ENCODE measurements around the gene GATA1. TPM values are rescaled to one million over a fixed set of nuclear protein-coding genes. Genes with fewer than 3 reads are reported as not detected.

GATA1 gene
- total RNA-seq, 4 donors from 2014 or later: not detected

DNA sequence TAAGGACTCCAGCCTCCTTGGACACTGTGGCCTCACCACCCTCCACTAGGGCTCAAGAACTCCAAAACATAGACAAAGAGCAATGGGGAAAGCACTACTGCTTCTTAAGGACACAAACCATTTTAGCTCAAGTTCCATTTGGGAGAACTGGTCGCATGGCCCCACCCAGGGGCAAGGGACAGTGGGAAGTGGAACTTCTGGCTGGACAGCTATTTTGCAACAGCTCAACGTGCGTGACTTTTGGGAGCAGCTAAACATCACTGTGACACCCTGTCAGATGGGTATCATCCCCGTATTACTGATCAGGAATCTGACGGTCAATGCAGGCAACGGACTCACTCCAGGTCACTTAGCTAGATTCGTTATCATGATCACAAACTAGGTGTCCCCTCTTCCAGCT is 33.9 kb upstream of the GATA1 start:
- WGBS, 2 donors (ENCODE audit: low coverage in 1 of 2): 79% methylated on average over 7 of the region's 7 CpGs; no CpG with 5 or more reads in 1 of the 2 donors
- intact Hi-C loops (cut with DNase I; ENCODE audit: low total_unique reads) (no loop called here), in situ Hi-C loops (cut with MboI; ENCODE audit: low pct_ligation_motif_present in 1 of 4, low pct_unique_long_range_greater_than_20kb in 1 of 4, low sequenced_read_pairs in 3 of 4) (no loop called here)
- TF ChIP-seq CTCF (IDR thresholded peaks at IDR 0.05) (no peak), POLR2AphosphoS5 (IDR thresholded peaks at IDR 0.05) (no peak), EP300 (IDR thresholded peaks at IDR 0.05; ENCODE audit: low read depth) (no peak)
- no peaks in the 10 kb centered on the region for H3K4me1 ChIP-seq
- H3K27ac ChIP-seq: no peak overlapping the region
- H3K27me3 ChIP-seq: no peaks in the 10 kb centered on the region
- H3K4me3 ChIP-seq: no peak overlapping the region
- no peaks in the 10 kb centered on the region for H3K9me3 ChIP-seq
- DNase-seq: peak; percentile 8
- no peaks in the 10 kb centered on the region for H3K36me3 ChIP-seq

- intact Hi-C loops (cut with DNase I; ENCODE audit: low total_unique reads) (no loop called here), in situ Hi-C loops (cut with MboI; ENCODE audit: low pct_ligation_motif_present in 1 of 4, low pct_unique_long_range_greater_than_20kb in 1 of 4, low sequenced_read_pairs in 3 of 4) (no loop called here)
- Histone ChIP-seq H3K4me1 (no peaks in the 10 kb centered on the region), H3K9me3 (no peaks in the 10 kb centered on the region), H3K36me3 (no peaks in the 10 kb centered on the region), H3K4me3 (no peak overlapping the region), H3K27me3 (no peaks in the 10 kb centered on the region), H3K27ac (no peak overlapping the region)
- TF ChIP-seq CTCF (IDR thresholded peaks at IDR 0.05): no peak
- no peak for TF ChIP-seq POLR2AphosphoS5 (IDR thresholded peaks at IDR 0.05)
- TF ChIP-seq POLR2A (IDR thresholded peaks at IDR 0.05): no peak
- TF ChIP-seq EP300 (IDR thresholded peaks at IDR 0.05; ENCODE audit: low read depth): no peak
- 67% methylated on average over 8 of the region's 8 CpGs; no CpG with 5 or more reads in 1 of the 2 donors for WGBS, 2 donors (ENCODE audit: low coverage in 1 of 2)
- DNase-seq: no peak
Measured at GRCh38 chrX:48753708-48754228, 32.6 kb upstream of the GATA1 start.

GRCh38 chrX:48754238-48754637 is 32.2 kb upstream of the GATA1 start:
- no peak for DNase-seq
- no peak for TF ChIP-seq POLR2AphosphoS5 (IDR thresholded peaks at IDR 0.05)
- no peak for TF ChIP-seq POLR2A (IDR thresholded peaks at IDR 0.05)
- no peak for TF ChIP-seq CTCF (IDR thresholded peaks at IDR 0.05)
- TF ChIP-seq EP300 (IDR thresholded peaks at IDR 0.05; ENCODE audit: low read depth): no peak
- Histone ChIP-seq H3K4me3 (no peak overlapping the region), H3K4me1 (no peaks in the 10 kb centered on the region), H3K27me3 (no peaks in the 10 kb centered on the region), H3K27ac (no peak overlapping the region), H3K36me3 (no peaks in the 10 kb centered on the region), H3K9me3 (no peaks in the 10 kb centered on the region)
- intact Hi-C loops (cut with DNase I; ENCODE audit: low total_unique reads): no loop called here
- in situ Hi-C loops (cut with MboI; ENCODE audit: low pct_ligation_motif_present in 1 of 4, low pct_unique_long_range_greater_than_20kb in 1 of 4, low sequenced_read_pairs in 3 of 4): no loop called here
- 72% methylated on average over 8 of the region's 8 CpGs; no CpG with 5 or more reads in 1 of the 2 donors for WGBS, 2 donors (ENCODE audit: low coverage in 1 of 2)

DNA sequence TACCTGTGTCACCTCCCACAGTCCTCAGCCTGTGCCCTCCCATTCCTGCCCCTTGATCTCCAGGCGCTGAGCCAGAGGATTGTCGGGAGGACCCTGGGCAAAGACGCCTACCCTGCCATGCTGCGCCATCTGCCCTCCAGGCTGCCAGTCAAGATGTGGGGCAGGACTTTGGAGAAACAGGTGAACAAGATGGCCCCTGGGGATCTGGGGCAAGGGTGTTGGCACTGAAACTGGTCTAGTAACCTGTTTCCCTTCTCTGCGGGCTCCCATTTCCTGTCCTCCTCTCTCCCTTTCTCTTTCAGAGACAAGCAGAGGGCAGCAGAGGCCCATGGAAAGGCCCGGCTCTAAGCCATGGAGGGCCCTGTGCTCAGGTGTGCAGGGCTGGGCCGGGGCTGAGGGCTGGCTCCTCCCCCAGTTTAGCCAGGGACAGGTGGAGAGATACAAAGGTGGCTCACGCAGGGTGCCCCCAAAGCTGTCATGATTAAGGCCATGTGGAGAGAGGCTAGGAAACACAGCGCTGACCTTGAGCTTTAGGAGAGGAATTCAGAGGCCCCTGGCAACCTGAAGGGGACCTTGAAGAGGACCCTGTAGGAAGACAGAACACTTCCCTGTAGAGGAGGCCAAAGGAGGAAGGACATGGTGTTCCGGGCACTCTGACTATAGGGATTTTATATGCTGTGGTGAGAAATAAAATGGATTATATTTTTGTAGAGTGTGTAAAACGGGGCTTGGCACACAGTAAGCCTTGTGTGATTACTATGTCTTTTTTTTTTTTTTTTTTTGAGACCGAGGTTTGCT is 24.5 kb upstream of the GATA1 start, which contains the start of gene GLOD5:
TSS of gene GLOD5 (plus strand) at position 74 of the 798 bp plus-strand sequence. CDS start at position 118, 44 bp downstream.
- no peaks in the 10 kb centered on the region for H3K36me3 ChIP-seq
- peak within 1 kb of the TSS in 2 of 4 donors; percentile 2 to 21 for H3K4me3 ChIP-seq
- H3K27ac ChIP-seq: peak within 1 kb of the TSS; percentile 61 to 78 (median 74)
- H3K9me3 ChIP-seq: no peaks in the 10 kb centered on the region
- H3K27me3 ChIP-seq: no peaks in the 10 kb centered on the region
- TF ChIP-seq POLR2A (IDR thresholded peaks at IDR 0.05) (no peak), CTCF (IDR thresholded peaks at IDR 0.05) (peak in 4 of 5 experiments; percentile 20 to 64 (median 32)), POLR2AphosphoS5 (IDR thresholded peaks at IDR 0.05) (peak in 1 of 3 donors; percentile 20)
- intact Hi-C loops (cut with DNase I; ENCODE audit: low total_unique reads) (no loop called here), in situ Hi-C loops (cut with MboI; ENCODE audit: low pct_ligation_motif_present in 1 of 4, low pct_unique_long_range_greater_than_20kb in 1 of 4, low sequenced_read_pairs in 3 of 4) (no loop called here)
- 20 to 41% methylated on average over 1 to 12 of the region's 12 CpGs for WGBS, 2 donors (ENCODE audit: low coverage in 1 of 2)
- no peaks in the 10 kb centered on the region for H3K4me1 ChIP-seq
- peak; percentile 79 for DNase-seq

All from transverse colon (tissue), 4 donors.